Heart left ventricle (tissue), 11 donors: ENCODE results near the gene ZNF865. TPM values are rescaled to one million over a fixed set of nuclear protein-coding genes. Genes with fewer than 3 reads are reported as not detected.

Experiments used
- polyA plus RNA-seq, 2 donors: library from polyadenylated mRNA; stranded (reverse); fragments of 200-250 nt; gene quantifications; one replicate each; pipeline ENCODE4 v1.2.3, GENCODE V29; 2013
- total RNA-seq, 9 donors: library from RNA; depleted of rRNA in 2 of 9; stranded (reverse); fragments of >200 nt in 2 of 9; fragmentation: NEBNext Ultra II Directional in 3 of 9; extraction: Animal tissue kit (Norgen Biotek cat#: 25700) in 3 of 9; gene quantifications; one replicate each; pipeline versions ENCODE4 v1.1.0 to v1.2.4, GENCODE V29; 2016 to 2023
- donor health status: ischemic (EF 13 %, LVEDD 7.1; RV severe dilation, severe dysfunction).
- donor health status: healthy with polysubstance abuse.
- donor health status: DM: no; HTN: yes; CAD: no.
- donor health status: DM: no; HTN: no; CAD: no.
- donor health status: ischemic (EF 25% LVEDD 5.7; RV mildly dilated, moderate dysfunction).
- donor health status: healthy.
- donor health status: DM: yes; HTN: yes; CAD: no.
- donor health status: PGD.
- donor health status: nonischemic (EF 23%, LVEDD 6.1; RV moderate dilation, normal function).

Gene ZNF865
- total and polyA plus RNA-seq, 11 donors: 11.4 to 24.3 (median 14.2) TPM

Other genes starting within 250 kb of the ZNF865 start
- not detected for gene GARIN5B, start 242.4 kb upstream of the ZNF865 start, total RNA-seq
- not detected for gene GARIN5B, start 242.4 kb upstream of the ZNF865 start, polyA plus RNA-seq
- under 1 TPM in 2 of 9 donors, not detected in 7; 0.11 to 0.43 TPM for gene IL11, start 235.2 kb upstream of the ZNF865 start, total RNA-seq
- gene IL11, start 235.2 kb upstream of the ZNF865 start, polyA plus RNA-seq: under 1 TPM in 1 of 2 donors, not detected in 1; 0.25 TPM
- gene TMEM190, start 228.8 kb upstream of the ZNF865 start, total RNA-seq: not detected
- not detected for gene TMEM190, start 228.8 kb upstream of the ZNF865 start, polyA plus RNA-seq
- 1 to 10 TPM in 2 of 9 donors, under 1 TPM in 5, not detected in 2; 0.35 to 2.2 (median 0.56) TPM for gene TMEM238, start 221.4 kb upstream of the ZNF865 start, total RNA-seq
- gene TMEM238, start 221.4 kb upstream of the ZNF865 start, polyA plus RNA-seq: not detected
- gene RPL28, start 219.7 kb upstream of the ZNF865 start, total RNA-seq: 1,000 to 10,000 TPM in 1 of 9 donors, 100 to 1,000 TPM in 8; 196 to 1,019 (median 565) TPM
- gene RPL28, start 219.7 kb upstream of the ZNF865 start, polyA plus RNA-seq: 1,000 to 10,000 TPM in 1 of 2 donors, 100 to 1,000 TPM in 1; 768 to 1,391 TPM
- gene UBE2S, start 197.9 kb upstream of the ZNF865 start, total RNA-seq: 10 to 100 TPM; 16.5 to 51.8 (median 29.1) TPM
- gene UBE2S, start 197.9 kb upstream of the ZNF865 start, polyA plus RNA-seq: 10 to 100 TPM; 10.9 to 27.3 TPM
- gene SHISA7, start 162.3 kb upstream of the ZNF865 start, total RNA-seq: not detected
- gene SHISA7, start 162.3 kb upstream of the ZNF865 start, polyA plus RNA-seq: not detected
- 100 to 1,000 TPM in 1 of 9 donors, 10 to 100 TPM in 8; 36.9 to 102 (median 48.8) TPM for gene ISOC2, start 144.0 kb upstream of the ZNF865 start, total RNA-seq
- 10 to 100 TPM; 86.8 to 94.9 TPM for gene ISOC2, start 144.0 kb upstream of the ZNF865 start, polyA plus RNA-seq
- not detected for gene C19orf85, start 140.9 kb upstream of the ZNF865 start, total RNA-seq
- not detected for gene C19orf85, start 140.9 kb upstream of the ZNF865 start, polyA plus RNA-seq
- 10 to 100 TPM in 1 of 9 donors, 1 to 10 TPM in 8; 2.3 to 10.3 (median 4.6) TPM for gene ZNF628, start 129.0 kb upstream of the ZNF865 start, total RNA-seq
- gene ZNF628, start 129.0 kb upstream of the ZNF865 start, polyA plus RNA-seq: 1 to 10 TPM; 5.4 to 7.9 TPM
- gene NAT14, start 120.5 kb upstream of the ZNF865 start, total RNA-seq: 10 to 100 TPM in 1 of 9 donors, 1 to 10 TPM in 8; 2.9 to 10.4 (median 6.7) TPM
- gene NAT14, start 120.5 kb upstream of the ZNF865 start, polyA plus RNA-seq: 1 to 10 TPM; 7.3 to 9.2 TPM
- 1 to 10 TPM in 8 of 9 donors, under 1 TPM in 1; 1.00 to 6.2 (median 3.3) TPM for gene SSC5D, start 117.2 kb upstream of the ZNF865 start, total RNA-seq
- 1 to 10 TPM in 1 of 2 donors, under 1 TPM in 1; 0.91 to 1.4 TPM for gene SSC5D, start 117.2 kb upstream of the ZNF865 start, polyA plus RNA-seq
- 1 to 10 TPM in 7 of 9 donors, under 1 TPM in 2; 0.68 to 2.6 (median 2.1) TPM for gene SBK2, start 68.5 kb upstream of the ZNF865 start, total RNA-seq
- 10 to 100 TPM in 1 of 2 donors, under 1 TPM in 1; 0.80 to 12.6 TPM for gene SBK2, start 68.5 kb upstream of the ZNF865 start, polyA plus RNA-seq
- gene SBK3, start 60.1 kb upstream of the ZNF865 start, total RNA-seq: 10 to 100 TPM in 3 of 9 donors, 1 to 10 TPM in 6; 2.4 to 14.3 (median 7.5) TPM
- gene SBK3, start 60.1 kb upstream of the ZNF865 start, polyA plus RNA-seq: 10 to 100 TPM in 1 of 2 donors, 1 to 10 TPM in 1; 5.9 to 12.4 TPM
- 10 to 100 TPM in 4 of 9 donors, 1 to 10 TPM in 5; 5.4 to 13.9 (median 9.8) TPM for gene ZNF579, start 24.8 kb upstream of the ZNF865 start, total RNA-seq
- gene ZNF579, start 24.8 kb upstream of the ZNF865 start, polyA plus RNA-seq: 10 to 100 TPM in 1 of 2 donors, 1 to 10 TPM in 1; 7.9 to 10.9 TPM
- gene FIZ1, start 6.1 kb upstream of the ZNF865 start, total RNA-seq: 10 to 100 TPM; 11.2 to 15.4 (median 12.9) TPM
- gene FIZ1, start 6.1 kb upstream of the ZNF865 start, polyA plus RNA-seq: 10 to 100 TPM in 1 of 2 donors, 1 to 10 TPM in 1; 10.0 to 16.7 TPM
- gene ZNF524, start 5.4 kb upstream of the ZNF865 start, total RNA-seq: 10 to 100 TPM; 11.0 to 34.7 (median 16.5) TPM
- 10 to 100 TPM; 30.6 to 33.9 TPM for gene ZNF524, start 5.4 kb upstream of the ZNF865 start, polyA plus RNA-seq
- 10 to 100 TPM in 4 of 9 donors, 1 to 10 TPM in 5; 6.7 to 15.8 (median 9.2) TPM for gene ZNF784, start 18.9 kb downstream of the ZNF865 start, total RNA-seq
- 10 to 100 TPM in 1 of 2 donors, 1 to 10 TPM in 1; 8.5 to 10.4 TPM for gene ZNF784, start 18.9 kb downstream of the ZNF865 start, polyA plus RNA-seq
- gene ZNF580, start 35.4 kb downstream of the ZNF865 start, total RNA-seq: 10 to 100 TPM; 17.0 to 41.5 (median 21.2) TPM
- 10 to 100 TPM in 1 of 2 donors, 1 to 10 TPM in 1; 8.2 to 18.4 TPM for gene ZNF580, start 35.4 kb downstream of the ZNF865 start, polyA plus RNA-seq
- 10 to 100 TPM in 2 of 9 donors, 1 to 10 TPM in 7; 4.7 to 12.7 (median 7.2) TPM for gene ZNF581, start 38.0 kb downstream of the ZNF865 start, total RNA-seq
- gene ZNF581, start 38.0 kb downstream of the ZNF865 start, polyA plus RNA-seq: 1 to 10 TPM; 5.5 to 9.3 TPM
- 10 to 100 TPM; 11.7 to 25.8 (median 16.5) TPM for gene CCDC106, start 42.6 kb downstream of the ZNF865 start, total RNA-seq
- gene CCDC106, start 42.6 kb downstream of the ZNF865 start, polyA plus RNA-seq: 10 to 100 TPM; 11.9 to 27.7 TPM
- 10 to 100 TPM; 39.9 to 88.1 (median 69.9) TPM for gene U2AF2, start 49.4 kb downstream of the ZNF865 start, total RNA-seq
- gene U2AF2, start 49.4 kb downstream of the ZNF865 start, polyA plus RNA-seq: 100 to 1,000 TPM in 1 of 2 donors, 10 to 100 TPM in 1; 72.7 to 104 TPM
- 100 to 1,000 TPM; 125 to 377 (median 189) TPM for gene EPN1, start 69.6 kb downstream of the ZNF865 start, total RNA-seq
- gene EPN1, start 69.6 kb downstream of the ZNF865 start, polyA plus RNA-seq: 100 to 1,000 TPM; 177 to 188 TPM
- not detected for gene NLRP9, start 132.8 kb downstream of the ZNF865 start, total RNA-seq
- gene NLRP9, start 132.8 kb downstream of the ZNF865 start, polyA plus RNA-seq: not detected
- gene RFPL4A, start 153.4 kb downstream of the ZNF865 start, total RNA-seq: not detected
- not detected for gene RFPL4A, start 153.4 kb downstream of the ZNF865 start, polyA plus RNA-seq
- not detected for gene RFPL4AL1, start 163.5 kb downstream of the ZNF865 start, total RNA-seq
- not detected for gene RFPL4AL1, start 163.5 kb downstream of the ZNF865 start, polyA plus RNA-seq
- gene NLRP11, start 226.4 kb downstream of the ZNF865 start, total RNA-seq: not detected
- not detected for gene NLRP11, start 226.4 kb downstream of the ZNF865 start, polyA plus RNA-seq
- gene NLRP4, start 230.9 kb downstream of the ZNF865 start, total RNA-seq: not detected
- not detected for gene NLRP4, start 230.9 kb downstream of the ZNF865 start, polyA plus RNA-seq